GM10266 (cell line): Measurements from ENCODE around the gene CMPK2.
"Not testable (repeated sequence)": the region's sequence is repeated elsewhere in the genome, so short reads cannot be mapped to it uniquely, and the experiment has no call there.

Experiments used
- DNase-seq: peaks from one replicate; pipeline ENCODE4 v3.0.0; 2012; ENCODE audit errors: extremely low spot score
- CTCF ChIP-seq: IDR thresholded peaks from 2 replicates; pipeline ENCODE4 v1.5.1; 2012; ENCODE audit warnings: mild to moderate bottlenecking, low read depth; ENCODE audit not compliant: control insufficient read depth, insufficient read depth; ENCODE audit errors: missing control alignments

Gene CMPK2

GRCh38 chr2:6866982-6867381 is 1.3 kb upstream of the CMPK2 start:
- TF ChIP-seq CTCF = no peak

GRCh38 chr2:6866275-6866671 is 566 bp upstream of the CMPK2 start:
- peak; percentile 54 for TF ChIP-seq CTCF
- DNase-seq = peak; percentile 61

More at GRCh38 chr2:6866982-6867381, 1.3 kb upstream of the CMPK2 start:
- no peak for DNase-seq

- DNase-seq = no peak
- no peak for TF ChIP-seq CTCF
Measured at GRCh38 chr2:6864923-6865345, 773 bp downstream of the CMPK2 start.

GRCh38 chr2:6864231-6864754 is 1.4 kb downstream of the CMPK2 start:
- no peak for DNase-seq
- no peak for TF ChIP-seq CTCF

- DNase-seq = no peak
- no peak for TF ChIP-seq CTCF
Measured at GRCh38 chr2:6863792-6864191, 1.9 kb downstream of the CMPK2 start.

- no peak for DNase-seq
- no peak for TF ChIP-seq CTCF
Measured at GRCh38 chr2:6860296-6860695, 5.4 kb downstream of the CMPK2 start.

- DNase-seq = not testable (repeated sequence)
Measured at GRCh38 chr2:6858466-6859027, 7.2 kb downstream of the CMPK2 start.

- no peak for TF ChIP-seq CTCF
- DNase-seq = no peak
Measured at GRCh38 chr2:6856548-6856920, 9.2 kb downstream of the CMPK2 start.
